NOMO-1 treated with DMSO at 0.1 percent for 48 hours (cell line): ENCODE results near the gene HSPG2.
"Not testable (repeated sequence)": the region's sequence is repeated elsewhere in the genome, so short reads cannot be mapped to it uniquely, and the experiment has no call there.

Source experiments
- DNase-seq: peaks from one replicate; lab custom pipeline; 2025; ENCODE audit not compliant: unreplicated experiment; lab: John Stamatoyannopoulos, UW

Gene HSPG2

DNA sequence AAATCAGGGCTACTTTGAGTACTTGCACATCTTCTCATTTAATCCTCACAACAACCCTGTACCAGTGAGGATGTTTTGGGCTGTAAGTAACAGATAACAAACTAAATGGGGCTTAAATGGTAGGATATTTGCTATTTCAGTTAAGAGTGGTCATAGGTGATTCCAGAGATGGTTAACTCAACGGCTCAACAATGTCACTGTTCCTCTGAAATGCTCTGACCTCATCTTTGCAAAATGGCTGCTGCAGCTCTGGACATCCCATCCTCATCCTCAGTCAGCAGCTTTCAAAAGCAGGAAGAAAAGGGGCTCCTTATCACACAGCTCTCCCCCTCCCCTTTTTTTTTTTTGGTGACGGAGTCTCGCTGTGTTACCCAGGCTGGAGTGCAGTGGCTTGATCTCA is 123.6 kb downstream of the HSPG2 start:
- no peak for DNase-seq

DNA sequence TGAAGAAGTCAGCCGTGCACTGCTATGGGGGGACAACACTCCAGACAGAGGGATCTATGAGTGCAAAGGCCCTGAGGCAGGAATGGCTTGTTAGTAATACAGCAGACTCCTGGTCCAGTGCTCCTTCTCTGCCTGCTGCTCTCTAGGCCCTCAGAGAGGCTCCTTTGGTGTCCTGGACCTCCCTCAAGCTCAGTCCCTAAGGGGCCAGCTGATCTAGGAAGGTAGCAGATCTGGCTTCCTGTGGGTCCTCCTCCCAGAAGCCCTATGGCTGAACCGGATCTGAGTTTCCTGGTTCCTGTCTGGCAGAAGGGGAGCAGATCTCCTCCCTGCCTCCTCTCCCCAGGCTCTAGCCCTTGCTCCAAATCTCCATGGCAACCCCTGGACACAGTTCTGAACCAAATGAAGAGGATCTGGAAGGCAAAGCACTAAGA is 125.2 kb downstream of the HSPG2 start, which contains the start of gene LDLRAD2:
Gene LDLRAD2 (plus strand): TSS at position 391 of the 431 bp plus-strand sequence. CDS start 187 bp downstream, outside the sequence.
- no peak for DNase-seq

DNA sequence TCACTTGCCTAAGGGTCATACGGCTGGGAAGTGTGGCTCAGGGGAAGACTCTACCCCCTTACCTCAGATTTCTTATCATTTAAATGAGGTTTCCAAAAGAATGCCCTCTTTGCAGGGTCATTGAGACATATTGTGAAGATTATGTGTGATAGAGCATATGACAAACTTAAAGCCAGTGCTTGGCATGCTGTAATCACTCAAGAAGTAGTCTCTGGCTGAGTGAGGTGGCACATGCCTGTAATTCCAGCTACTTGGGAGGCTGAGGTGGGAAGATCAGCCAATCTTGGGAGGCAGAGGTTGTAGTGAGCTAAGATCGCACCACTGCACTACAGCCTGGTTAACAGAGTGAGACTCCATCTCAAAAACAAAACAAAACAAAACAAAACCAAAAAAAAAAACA is 132.6 kb downstream of the HSPG2 start:
- no peak for DNase-seq

DNA sequence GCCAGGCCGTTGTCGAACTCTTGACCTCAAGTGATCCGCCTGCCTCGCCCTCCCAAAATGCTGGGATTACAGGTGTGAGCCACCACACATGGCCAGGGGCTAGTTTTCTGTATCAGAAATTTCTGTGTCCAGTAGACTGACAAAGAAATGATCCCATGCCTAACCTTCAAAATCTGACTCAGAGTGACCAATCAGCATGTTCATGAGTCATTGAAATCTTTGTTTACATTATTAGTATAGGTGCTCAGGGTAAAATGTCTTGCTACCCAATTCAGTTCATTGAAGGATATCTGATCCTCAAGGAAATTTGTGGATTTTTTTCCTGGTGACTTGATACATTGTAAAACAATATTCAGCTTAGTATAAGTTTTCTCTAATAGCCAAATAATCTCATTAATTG is 136.0 kb downstream of the HSPG2 start:
- no peak for DNase-seq

DNA sequence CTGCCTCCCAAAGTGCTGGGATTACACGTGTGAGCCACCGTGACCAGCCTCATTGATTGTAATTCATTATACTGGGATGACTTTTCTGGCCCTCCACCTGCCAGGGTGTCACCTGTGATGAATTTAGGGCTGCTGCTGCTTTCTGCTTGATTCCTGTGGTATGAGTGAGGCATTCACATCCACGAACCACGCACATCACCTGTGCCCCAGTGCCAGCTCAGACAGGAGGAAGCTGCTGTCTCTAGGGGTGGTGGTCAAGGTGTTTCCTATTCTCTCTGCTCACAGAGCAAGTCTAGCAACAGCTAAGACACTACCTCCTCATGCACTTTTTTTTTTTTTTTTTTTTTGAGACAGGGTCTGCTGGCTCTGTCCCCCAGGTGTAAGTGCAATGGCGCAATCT is 137.4 kb downstream of the HSPG2 start:
- no peak for DNase-seq

DNA sequence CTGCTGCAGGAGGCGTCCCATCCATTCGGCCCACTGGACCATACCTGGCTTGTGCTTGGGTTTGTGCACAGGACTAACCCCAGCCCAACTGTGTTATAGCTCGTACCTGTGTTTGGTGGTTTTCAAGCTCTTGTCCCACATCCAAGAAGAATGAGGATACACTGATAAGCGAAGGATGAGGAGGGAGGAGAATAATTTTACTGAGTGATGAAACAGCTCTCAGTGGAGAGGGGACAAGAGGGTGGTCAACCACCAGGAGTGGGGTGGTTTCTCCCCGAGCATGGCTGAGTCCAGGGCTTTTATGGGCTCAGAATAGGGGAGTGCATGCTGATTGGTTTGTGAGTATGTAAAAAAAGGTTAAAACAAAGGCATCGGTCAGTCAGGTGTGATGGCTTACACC is 142.0 kb downstream of the HSPG2 start:
- no peak for DNase-seq

DNA sequence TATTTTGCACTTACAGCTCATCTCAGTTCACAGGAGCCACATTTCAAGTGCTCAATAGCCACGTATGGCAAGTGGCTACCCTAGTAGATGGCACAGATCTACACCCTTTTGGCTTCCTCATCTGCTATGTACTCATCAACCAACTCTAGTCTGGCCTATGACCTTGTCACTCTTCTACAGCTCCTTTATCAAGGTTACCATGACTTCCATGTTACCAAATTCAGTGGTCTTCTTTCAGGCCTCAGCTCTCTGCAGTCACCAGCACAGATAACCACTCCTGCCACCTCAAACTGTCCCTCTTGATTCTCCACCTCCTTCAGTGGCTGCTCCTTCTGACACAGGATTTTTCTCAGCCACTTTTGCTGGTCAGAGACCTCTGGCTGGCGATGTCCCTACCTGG is 142.5 kb downstream of the HSPG2 start:
- no peak for DNase-seq

DNA sequence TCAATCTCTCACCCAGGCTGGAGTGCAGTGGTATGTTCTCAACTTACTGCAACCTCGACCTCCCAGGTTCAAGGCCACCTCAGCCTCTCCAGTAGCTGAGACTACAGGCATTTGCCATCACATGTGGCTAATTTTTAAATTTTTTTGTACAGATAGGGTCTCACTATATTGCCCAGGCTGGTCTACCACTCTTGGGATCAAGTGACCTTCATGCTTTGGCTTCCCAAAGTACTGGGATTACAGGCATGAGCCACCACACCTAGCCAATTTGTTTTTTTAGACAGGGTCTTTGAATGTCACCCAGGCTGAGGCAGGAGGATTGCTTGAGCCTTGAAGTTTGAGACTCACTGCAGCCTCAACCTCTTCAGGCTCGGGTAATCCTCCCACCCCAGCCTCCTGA is 144.0 kb downstream of the HSPG2 start:
- DNase-seq: no peak

DNA sequence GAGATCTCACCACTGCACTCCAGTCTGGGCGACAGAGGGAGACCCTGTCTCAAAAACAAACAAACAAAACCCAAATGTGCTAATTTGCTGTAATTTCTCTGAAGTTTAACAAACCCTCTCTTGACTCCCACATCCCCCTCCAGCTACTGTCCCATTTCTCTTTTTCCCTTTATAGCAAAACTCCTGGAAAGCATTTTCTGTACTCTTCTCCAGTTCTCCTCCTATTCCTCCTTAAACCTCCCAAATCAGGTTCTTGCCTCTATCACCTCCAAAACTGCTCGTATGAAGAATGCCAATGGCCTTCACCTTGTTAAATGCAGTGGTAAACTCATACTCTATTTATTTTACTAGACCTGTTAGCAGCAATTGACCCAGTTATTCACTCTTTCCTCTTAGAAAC is 150.5 kb downstream of the HSPG2 start:
- no peak for DNase-seq

DNA sequence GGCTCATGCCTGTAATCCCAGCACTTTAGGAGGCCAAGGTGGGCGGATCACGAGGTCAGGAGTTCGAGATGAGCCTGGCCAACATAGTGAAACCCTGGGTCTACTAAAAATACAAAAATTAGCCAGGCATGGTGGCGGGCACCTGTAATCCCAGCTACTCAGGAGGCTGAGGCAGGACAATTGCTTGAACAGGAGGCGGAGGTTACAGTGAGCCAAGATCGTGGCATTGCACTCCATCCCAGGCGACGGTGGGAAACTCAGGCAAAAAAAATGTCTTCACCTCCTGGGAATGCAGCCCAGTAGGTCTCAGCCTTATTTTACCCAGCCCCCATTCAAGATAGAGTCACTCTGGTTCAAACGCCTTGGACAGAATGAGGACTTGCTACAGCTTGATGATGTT is 151.3 kb downstream of the HSPG2 start:
- DNase-seq: not testable (repeated sequence)

DNA sequence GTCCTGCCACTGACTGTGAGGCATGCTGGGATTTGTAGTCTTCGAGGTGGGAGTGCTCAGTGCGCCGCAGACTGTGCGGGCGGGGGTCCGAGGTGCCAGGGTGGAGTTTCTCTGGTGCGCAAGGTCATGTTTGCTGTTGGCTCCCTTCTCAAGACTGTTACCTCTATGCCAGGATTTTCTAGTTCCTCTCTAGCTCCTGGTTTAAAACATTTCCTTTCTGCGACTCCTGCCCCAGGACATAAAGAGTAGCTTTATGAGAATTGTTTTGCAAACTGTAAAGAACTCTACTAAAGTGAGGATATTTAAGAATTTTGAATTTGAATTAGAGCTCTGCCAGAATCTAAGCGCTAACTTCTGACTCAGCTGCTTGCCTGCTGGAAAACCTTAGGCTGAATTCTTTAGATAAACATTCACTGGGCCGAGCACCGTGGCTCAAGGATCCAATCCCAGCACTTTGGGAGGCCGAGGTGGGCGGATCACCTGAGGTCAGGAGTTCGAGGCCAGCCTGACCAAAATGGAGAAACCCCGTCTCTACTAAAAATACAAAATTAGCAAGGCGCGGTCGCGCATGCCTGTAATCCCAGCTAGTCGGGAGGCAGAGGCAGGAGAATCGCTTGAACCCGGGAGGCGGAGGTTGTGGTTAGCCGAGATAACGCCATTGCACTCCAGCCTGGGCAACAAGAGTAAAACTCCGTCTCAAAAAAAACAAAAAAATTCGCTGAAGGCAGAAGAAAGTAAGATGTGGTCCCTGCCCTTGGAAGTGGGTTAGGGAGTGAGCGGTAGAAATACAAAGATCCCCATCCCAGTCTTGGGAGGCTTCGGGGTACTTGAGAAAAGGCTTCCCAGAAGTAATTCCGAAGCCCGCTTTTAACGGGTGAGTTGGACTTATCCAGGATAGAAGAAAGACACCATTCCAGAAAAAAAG is 153.2 kb downstream of the HSPG2 start:
- peak; percentile 90 for DNase-seq

DNA sequence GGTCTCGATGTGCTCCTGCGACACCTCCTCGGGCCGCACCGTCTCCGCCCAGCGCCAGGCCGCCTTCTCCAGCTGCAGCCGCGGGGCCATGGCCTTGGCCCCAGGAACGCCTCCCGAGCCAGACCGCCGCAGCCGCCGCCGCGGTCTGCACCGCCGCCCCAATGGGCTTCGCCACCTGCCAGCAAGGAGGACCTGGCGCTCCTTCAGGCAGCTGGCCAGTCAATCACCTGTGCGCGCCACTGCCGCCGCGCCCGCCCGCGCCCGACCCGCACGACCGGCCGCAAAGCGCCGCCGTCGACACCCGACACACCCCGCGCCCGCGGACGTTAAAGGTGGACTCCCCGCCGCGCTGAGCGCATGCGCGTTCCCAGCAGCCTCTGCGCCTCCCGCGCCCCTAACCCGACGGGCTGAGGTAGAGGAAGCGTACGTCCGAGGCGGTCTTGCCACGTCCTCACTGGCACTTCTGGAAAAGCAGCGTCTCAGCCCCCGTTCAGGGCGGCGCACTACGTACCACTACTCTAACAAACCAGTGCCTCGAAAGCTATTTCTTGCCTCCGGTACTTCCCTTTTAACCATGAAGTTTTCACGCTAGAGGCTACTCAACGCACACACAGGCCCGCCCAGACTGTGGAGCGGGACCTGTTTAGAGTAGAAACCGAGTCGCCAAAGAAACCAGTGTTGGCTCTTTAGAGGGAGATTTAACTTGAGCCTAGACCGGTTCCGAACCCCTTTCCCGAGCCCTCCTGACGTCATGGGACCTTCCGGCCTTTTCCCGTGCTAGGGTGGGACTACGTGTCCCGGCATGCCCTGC is 154.0 kb downstream of the HSPG2 start, which contains the start of gene USP48:
Gene USP48 (minus strand): TSS at position 282 of the 811 bp plus-strand sequence. CDS start 192 bp downstream, at position 90.
- peak; percentile 93 for DNase-seq

DNA sequence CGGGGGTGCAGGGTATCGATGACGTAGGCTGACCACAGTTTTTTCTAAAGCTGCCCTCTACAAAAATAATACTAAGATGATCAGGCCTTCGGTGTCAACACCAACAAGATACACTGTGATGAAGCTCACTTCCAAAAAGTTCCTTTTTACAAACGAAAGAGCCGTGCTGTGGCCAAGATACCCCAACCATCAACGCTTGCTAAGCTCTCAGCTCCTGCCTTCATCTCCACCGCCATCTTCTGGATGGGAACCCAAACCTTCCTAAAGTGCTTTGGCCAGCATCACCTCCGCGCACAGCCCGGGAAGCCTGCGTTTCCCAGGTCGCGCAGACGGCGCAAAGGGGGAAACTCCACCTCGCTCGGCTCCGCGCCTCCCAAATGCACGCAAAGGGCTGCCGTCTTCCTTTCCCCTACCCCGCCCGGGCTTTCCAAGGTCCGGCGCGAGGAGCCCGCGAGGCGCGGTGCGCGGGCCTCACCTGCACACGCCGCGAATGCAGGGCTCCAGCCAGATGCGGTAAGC is 154.7 kb downstream of the HSPG2 start:
- peak; percentile 80 for DNase-seq

DNA sequence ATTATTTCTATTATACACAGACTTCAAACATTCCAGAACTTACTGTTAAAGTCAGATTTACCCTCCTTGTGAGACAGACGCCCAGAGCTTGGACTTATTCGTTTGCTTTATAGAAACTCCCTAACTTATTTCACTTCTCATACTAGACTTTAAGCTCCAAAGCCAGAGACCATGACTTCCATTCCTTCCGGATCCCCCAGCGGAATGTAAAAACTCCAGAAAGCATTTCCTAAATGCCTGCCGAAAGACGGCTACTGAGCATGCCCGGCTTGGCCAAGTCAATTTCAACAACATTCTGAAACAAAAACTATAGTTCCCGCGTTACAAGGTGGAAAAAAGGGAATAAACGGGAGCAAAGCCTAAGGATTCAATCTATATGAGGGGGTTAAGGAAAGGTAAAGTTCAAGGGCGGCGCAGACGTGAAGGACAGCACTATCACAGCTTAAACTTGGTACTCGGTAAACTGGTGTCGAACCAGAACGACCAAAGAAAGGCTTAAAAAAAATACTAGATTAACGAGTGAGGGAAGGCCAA is 155.2 kb downstream of the HSPG2 start:
- DNase-seq: peak; percentile 18

DNA sequence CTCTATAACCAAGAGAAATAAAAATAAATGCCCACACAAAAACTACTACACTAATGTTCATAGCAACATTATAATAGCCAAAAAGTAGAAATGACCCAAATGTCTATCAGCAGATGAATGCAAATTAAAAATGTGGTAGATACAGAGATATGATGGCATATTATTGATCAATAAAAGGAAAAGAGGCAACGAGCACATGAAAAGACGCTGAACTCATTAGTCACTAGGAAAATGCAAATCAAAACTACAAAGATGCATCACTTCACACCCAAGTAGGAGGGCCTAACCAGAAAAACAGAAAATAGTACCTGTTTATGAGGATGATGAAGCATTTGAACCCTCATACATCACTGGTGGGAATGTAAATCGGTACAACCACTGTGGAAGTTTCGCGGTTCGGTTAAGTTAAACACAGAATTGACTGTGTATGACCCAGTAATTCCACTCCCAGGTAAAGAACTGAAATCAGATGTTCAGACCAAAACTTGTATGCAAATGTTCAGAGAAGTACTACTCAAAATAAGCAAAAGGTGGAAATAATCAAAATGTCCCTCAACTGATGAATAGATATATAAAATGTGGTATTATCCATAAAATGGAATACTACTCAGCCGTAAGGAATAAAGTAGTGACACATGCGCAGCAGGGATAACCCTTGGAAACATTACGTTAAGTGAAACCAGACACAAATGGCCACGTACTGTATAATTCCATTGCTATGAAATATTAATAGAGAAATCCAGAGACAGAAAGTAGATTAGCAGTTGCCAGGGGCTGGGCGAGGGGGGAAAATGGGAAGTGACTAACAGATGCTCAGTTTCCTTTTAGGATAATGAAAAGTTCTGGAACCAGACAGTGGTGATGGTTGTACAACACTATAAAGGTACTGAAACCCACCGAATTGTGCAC is 157.2 kb downstream of the HSPG2 start:
- DNase-seq: no peak

DNA sequence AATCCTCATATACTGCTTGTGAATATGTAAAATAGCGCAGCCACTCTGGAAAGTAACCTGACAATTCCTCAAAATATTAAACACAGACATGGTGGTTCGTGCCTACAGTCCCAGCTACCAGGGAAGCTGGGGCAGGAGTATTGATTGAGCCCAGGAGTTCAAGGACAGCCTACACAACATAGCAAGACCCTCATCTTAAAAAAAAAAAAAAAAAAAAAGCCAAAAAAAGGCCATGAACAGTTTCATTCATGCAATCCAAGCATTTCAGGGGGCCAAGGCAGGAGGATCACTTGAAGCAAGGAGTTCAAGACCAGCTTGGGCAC is 158.7 kb downstream of the HSPG2 start:
- DNase-seq: no peak

DNA sequence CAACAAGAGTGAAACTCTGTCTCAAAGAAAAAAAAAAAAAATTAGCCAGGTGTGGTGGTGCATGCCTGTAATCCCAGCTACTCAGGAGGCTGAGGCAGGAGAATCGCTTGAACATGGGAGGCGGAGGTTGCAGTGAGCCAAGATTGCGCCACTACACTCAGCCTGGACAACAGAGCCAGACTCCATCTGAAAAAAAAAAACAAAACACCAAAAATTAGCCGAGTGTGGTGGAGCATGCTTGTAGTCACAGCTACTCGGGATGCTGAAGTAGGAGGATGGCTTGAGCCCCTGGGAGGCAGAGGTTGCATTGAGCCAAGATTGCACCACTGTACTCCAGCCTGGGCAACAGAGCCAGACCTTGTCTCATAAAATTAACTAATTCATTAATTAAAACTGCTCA is 160.2 kb downstream of the HSPG2 start:
- DNase-seq: not testable (repeated sequence)

DNA sequence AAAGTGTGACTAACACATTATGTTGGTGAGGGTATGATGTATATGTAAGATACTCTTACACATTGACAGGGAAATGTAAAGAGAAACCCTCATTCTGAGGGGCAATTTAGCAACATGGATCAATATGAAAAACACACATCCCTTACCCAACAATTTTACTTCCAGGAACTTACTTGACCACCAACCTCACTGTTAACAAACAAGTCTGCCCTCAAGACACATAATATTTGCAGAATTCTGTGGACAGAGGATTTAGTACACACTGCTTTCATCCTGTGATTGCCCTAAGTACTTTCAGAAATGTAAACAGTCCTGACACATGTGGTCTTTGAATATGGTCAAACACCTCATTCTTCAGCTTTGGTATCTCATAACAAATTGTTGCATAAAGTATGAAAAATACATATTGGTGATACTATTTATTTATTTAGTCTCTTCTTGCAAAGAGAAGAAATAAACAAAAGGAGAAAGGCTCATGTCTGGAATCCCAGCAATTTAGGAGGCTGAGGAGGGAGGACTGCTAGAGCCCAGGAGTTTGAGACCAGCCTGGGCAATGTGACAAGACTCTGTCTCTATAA is 161.0 kb downstream of the HSPG2 start:
- no peak for DNase-seq

DNA sequence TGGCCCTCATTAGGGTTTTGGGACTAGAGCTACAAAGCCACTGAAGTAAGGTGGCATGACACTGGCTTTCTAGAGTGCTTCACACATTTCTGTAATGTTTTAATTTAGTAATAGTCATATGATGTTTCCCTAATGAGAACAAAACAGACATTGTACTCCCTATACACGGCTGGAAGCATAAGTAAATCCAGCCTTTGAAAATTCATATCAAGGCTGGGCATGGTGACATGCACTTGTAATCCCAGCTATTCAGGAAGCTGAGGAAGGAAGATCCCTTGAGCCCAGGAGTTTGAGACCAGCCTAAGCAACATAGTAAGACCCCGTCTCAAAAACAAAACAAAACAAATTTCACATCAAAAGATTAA is 161.6 kb downstream of the HSPG2 start:
- no peak for DNase-seq
